B cell (primary cell): ENCODE measurements around the gene MPPE1. TPM values are rescaled to one million over a fixed set of nuclear protein-coding genes. Genes with fewer than 3 reads are reported as not detected.

Experiments
- ATAC-seq: fragments of 200-7000 bp; cut with Tn5 transposase; one replicate; pipeline ENCODE4 v1.10.0; 2021; ENCODE audit warnings: low read depth, mild to moderate bottlenecking, moderate number of reproducible peaks, moderate library complexity
- CTCF ChIA-PET: fragments of 350-600 bp; sonication (Branson Sonifier 250); formaldehyde crosslinking; loops from one replicate; lab custom pipeline; 2021; ENCODE audit warnings: antibody characterized with exemption, inconsistent platforms; lab: Charles Lee
- POLR2A ChIA-PET: fragments of 350-600 bp; sonication (Branson Sonifier 250); formaldehyde crosslinking; loops from one replicate; lab custom pipeline; 2021; ENCODE audit warnings: antibody characterized with exemption; lab: Charles Lee
- DNase-seq: peaks from one replicate; pipeline ENCODE4 v3.0.0; 2013
- H2AFZ ChIP-seq: 2 replicates; pipeline ENCODE4 v1.6.1; 2012; ENCODE audit warnings: mild to moderate bottlenecking, low read depth, low read length; ENCODE audit not compliant: insufficient read depth, poor library complexity, severe bottlenecking
- H3K27ac ChIP-seq, 2 donors: 1 replicate in 1 of 2; 2 replicates in 1 of 2; pipeline ENCODE4 v1.5.1; 2012 to 2013; ENCODE audit warnings: low read length in 2 of 2, mild to moderate bottlenecking in 2 of 2, moderate library complexity in 1 of 2
- H3K27me3 ChIP-seq, 4 experiments: fragments of 200-600 bp in 1 of 4; sonication (generic) in 1 of 4; replicated peaks in 1 of 4; 1 replicate in 2 of 4; 2 replicates in 2 of 4; pipeline versions ENCODE4 v1.6.1 to v1.7.0; 2013 to 2016; ENCODE audit warnings: low read length in 3 of 4, mild to moderate bottlenecking in 2 of 4, mixed read lengths in 1 of 4, moderate library complexity in 1 of 4; ENCODE audit not compliant: insufficient read depth in 4 of 4, control insufficient read depth in 3 of 4; ENCODE audit errors: control extremely low read depth in 1 of 4
- H3K36me3 ChIP-seq, 2 experiments: replicated peaks in 1 of 2; 1 replicate in 1 of 2; 2 replicates in 1 of 2; pipeline versions ENCODE4 v1.6.1 to v1.7.1; 2013; ENCODE audit warnings: low read length in 1 of 2; ENCODE audit not compliant: insufficient read depth in 2 of 2, control insufficient read depth in 1 of 2; ENCODE audit errors: control extremely low read depth in 1 of 2, extremely low read depth in 1 of 2
- H3K4me1 ChIP-seq, 2 donors: fragments of 200-600 bp in 1 of 2; sonication (generic) in 1 of 2; 1 replicate in 1 of 2; 2 replicates in 1 of 2; pipeline versions ENCODE4 v1.5.1 to v1.6.1; 2013 to 2017; ENCODE audit warnings: low read length in 2 of 2; ENCODE audit not compliant: control insufficient read depth in 2 of 2, insufficient read depth in 2 of 2
- H3K4me2 ChIP-seq: replicated peaks from 2 replicates; pipeline ENCODE3; 2012; ENCODE audit warnings: mild to moderate bottlenecking, low read depth, low read length; ENCODE audit not compliant: poor library complexity, severe bottlenecking
- H3K4me3 ChIP-seq, 5 experiments: fragments of 200-600 bp in 1 of 5; sonication (generic) in 1 of 5; 1 replicate in 3 of 5; 2 replicates in 2 of 5; pipeline versions ENCODE4 v1.5.1 to v1.7.0; 2011 to 2016; ENCODE audit warnings: low read length in 4 of 5, mild to moderate bottlenecking in 4 of 5, low read depth in 2 of 5, control low read depth in 1 of 5, moderate library complexity in 1 of 5; ENCODE audit not compliant: insufficient read depth in 1 of 5; ENCODE audit errors: control extremely low read depth in 1 of 5, extremely low read depth in 1 of 5
- H3K79me2 ChIP-seq: fragments of 200-600 bp; sonication (generic); one replicate; pipeline ENCODE4 v1.6.0; 2016; ENCODE audit warnings: low read length; ENCODE audit not compliant: control insufficient read depth, insufficient read depth
- H3K9ac ChIP-seq: fragments of 200-600 bp; sonication (generic); 2 replicates; pipeline ENCODE4 v1.6.1; 2017; ENCODE audit warnings: mild to moderate bottlenecking, low read length, moderate library complexity
- H3K9me3 ChIP-seq, 3 donors: one replicate each; pipeline versions ENCODE4 v1.6.1 to v1.7.1; 2013; ENCODE audit warnings: low read length in 2 of 3; ENCODE audit not compliant: control insufficient read depth in 2 of 3, insufficient read depth in 1 of 3; ENCODE audit errors: control extremely low read depth in 1 of 3
- H4K20me1 ChIP-seq: 2 replicates; pipeline ENCODE4 v1.6.0; 2012; ENCODE audit warnings: mild to moderate bottlenecking, low read length; ENCODE audit not compliant: insufficient read depth, control insufficient read depth, poor library complexity, severe bottlenecking
- H3K27ac Mint-ChIP-seq: one replicate; pipeline ENCODE4 v1.8.0; 2021; ENCODE audit warnings: mixed read lengths
- H3K27me3 Mint-ChIP-seq: one replicate; pipeline ENCODE4 v1.8.0; 2021; ENCODE audit warnings: mixed read lengths
- H3K4me1 Mint-ChIP-seq: one replicate; pipeline ENCODE4 v1.8.0; 2021; ENCODE audit warnings: mixed read lengths
- H3K4me3 Mint-ChIP-seq: one replicate; pipeline ENCODE4 v1.8.0; 2021; ENCODE audit warnings: mixed read lengths
- H3K9me3 Mint-ChIP-seq: one replicate; pipeline ENCODE4 v1.8.0; 2022; ENCODE audit warnings: mixed read lengths; ENCODE audit not compliant: insufficient read depth
- EZH2 ChIP-seq: IDR thresholded peaks from 2 replicates; pipeline ENCODE4 v1.6.1; 2012; ENCODE audit warnings: borderline replicate concordance, low read depth, mild to moderate bottlenecking, moderate library complexity, low read length; ENCODE audit not compliant: insufficient read depth, poor library complexity, severe bottlenecking
- WGBS: methylation state at CpG from one replicate; pipeline ENCODE4 v1.1.5; 2013; ENCODE audit warnings: missing lambda C conversion rate; ENCODE audit not compliant: insufficient coverage; 5-methylcytosine and 5-hydroxymethylcytosine counted together
- intact Hi-C: fragments of 100-400 bp; cut with micrococcal nuclease; formaldehyde crosslinking; loops from one replicate; pipeline ENCODE4 v1.10.0; 2022
- polyA plus RNA-seq: library from polyadenylated mRNA; depleted of rRNA; stranded (reverse); fragments of >200 nt; gene quantifications from 2 replicates; pipeline ENCODE4 v1.2.3, GENCODE V29; 2012
- total RNA-seq, 2 donors: library from RNA; stranded (reverse); fragments of 120-200 nt in 1 of 2; gene quantifications; 1 replicate in 1 of 2; 2 replicates in 1 of 2; pipeline versions ENCODE4 v1.2.3 to v1.2.4, GENCODE V29; 2013 to 2022
- TF ChIP-seq, protein P1 (sequence below): fragments of 200-600 bp; IDR thresholded peaks from one replicate; pipeline ENCODE4 v1.8.0; 2022; ENCODE audit warnings: antibody characterized with exemption, mild to moderate bottlenecking

The MPPE1 gene
- total and polyA plus RNA-seq, 2 donors (not counting 1 experiment from before 2014, with no cell fraction given), result 51.1 to 57.5 TPM

DNA sequence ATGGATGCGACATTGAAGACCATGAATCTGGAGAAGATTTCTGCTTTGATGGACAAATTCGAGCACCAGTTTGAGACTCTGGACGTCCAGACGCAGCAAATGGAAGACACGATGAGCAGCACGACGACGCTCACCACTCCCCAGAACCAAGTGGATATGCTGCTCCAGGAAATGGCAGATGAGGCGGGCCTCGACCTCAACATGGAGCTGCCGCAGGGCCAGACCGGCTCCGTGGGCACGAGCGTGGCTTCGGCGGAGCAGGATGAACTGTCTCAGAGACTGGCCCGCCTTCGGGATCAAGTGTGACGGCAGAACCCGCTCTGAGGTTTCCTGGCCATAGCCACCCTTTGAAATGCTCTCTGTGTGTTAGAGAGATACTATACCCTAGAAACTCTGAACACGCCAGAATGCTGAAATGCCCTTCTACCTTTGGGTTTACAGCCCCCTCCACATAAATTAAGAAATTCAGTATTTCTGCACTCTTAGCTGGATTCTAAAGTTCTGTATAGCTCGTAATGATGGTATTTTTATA, 56.2 kb downstream of the MPPE1 start:
- H2AFZ ChIP-seq, result peak overlapping the region; percentile 62

More for the DNA sequence above, 56.2 kb downstream of the MPPE1 start:
- peaks cover 0 to 13% of the 10 kb centered on the region in 2 experiments for H3K36me3 ChIP-seq
- WGBS, result under 1% methylated on average over 21 of the region's 23 CpGs
- Mint-ChIP-seq H3K27ac (peak overlapping the region; percentile 99), H3K4me1 (peaks cover 34% of the 10 kb centered on the region), H3K27me3 (no peaks in the 10 kb centered on the region), H3K9me3 (no peaks in the 10 kb centered on the region), H3K4me3 (peak overlapping the region; percentile 100)
- H3K4me1 ChIP-seq, result peaks cover 28 to 31% of the 10 kb centered on the region in 2 donors
- peaks cover 20% of the 10 kb centered on the region for H4K20me1 ChIP-seq
- no peaks in the 10 kb centered on the region for H3K9me3 ChIP-seq
- H3K4me3 ChIP-seq, result peak overlapping the region; percentile 85 to 100 (median 98)
- peak overlapping the region; percentile 82 for H3K4me2 ChIP-seq
- ChIA-PET POLR2A (no interaction called here), CTCF (interaction anchor here (1.2 kb wide), 1 partner anchor 56 kb away, joined by 3 read pairs; no protein-coding TSS in a partner anchor)
- DNase-seq (peak; percentile 68), ATAC-seq (peak; percentile 6)
- no peaks in the 10 kb centered on the region for H3K27me3 ChIP-seq
- H3K79me2 ChIP-seq, result peaks cover 25% of the 10 kb centered on the region
- TF ChIP-seq, protein P1, sequence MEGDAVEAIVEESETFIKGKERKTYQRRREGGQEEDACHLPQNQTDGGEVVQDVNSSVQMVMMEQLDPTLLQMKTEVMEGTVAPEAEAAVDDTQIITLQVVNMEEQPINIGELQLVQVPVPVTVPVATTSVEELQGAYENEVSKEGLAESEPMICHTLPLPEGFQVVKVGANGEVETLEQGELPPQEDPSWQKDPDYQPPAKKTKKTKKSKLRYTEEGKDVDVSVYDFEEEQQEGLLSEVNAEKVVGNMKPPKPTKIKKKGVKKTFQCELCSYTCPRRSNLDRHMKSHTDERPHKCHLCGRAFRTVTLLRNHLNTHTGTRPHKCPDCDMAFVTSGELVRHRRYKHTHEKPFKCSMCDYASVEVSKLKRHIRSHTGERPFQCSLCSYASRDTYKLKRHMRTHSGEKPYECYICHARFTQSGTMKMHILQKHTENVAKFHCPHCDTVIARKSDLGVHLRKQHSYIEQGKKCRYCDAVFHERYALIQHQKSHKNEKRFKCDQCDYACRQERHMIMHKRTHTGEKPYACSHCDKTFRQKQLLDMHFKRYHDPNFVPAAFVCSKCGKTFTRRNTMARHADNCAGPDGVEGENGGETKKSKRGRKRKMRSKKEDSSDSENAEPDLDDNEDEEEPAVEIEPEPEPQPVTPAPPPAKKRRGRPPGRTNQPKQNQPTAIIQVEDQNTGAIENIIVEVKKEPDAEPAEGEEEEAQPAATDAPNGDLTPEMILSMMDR, result no peak
- TF ChIP-seq EZH2, result no peak
- H3K27ac ChIP-seq, result peak overlapping the region; percentile 93 to 97
- intact Hi-C loops, result loop anchor here (1.0 to 5.0 kb wide), 7 partner anchors 31 to 1939 kb away; partner anchors contain the start of genes CEP76, IMPA2, MPPE1 and PSMG2
- H3K9ac ChIP-seq, result peak overlapping the region; percentile 100
